Neutrophil (primary cell): ENCODE data around the gene LRRC8A.

Experiments
- H3K27ac ChIP-seq: fragments of 200-600 bp; sonication (generic); 2 replicates; pipeline ENCODE4 v1.5.1; 2016; ENCODE audit warnings: mild to moderate bottlenecking, moderate library complexity
- H3K27me3 ChIP-seq: fragments of 200-600 bp; sonication (generic); 2 replicates; pipeline ENCODE4 v1.6.0; 2016; ENCODE audit warnings: mild to moderate bottlenecking
- H3K36me3 ChIP-seq: fragments of 200-600 bp; sonication (generic); 2 replicates; pipeline ENCODE4 v1.5.1; 2017
- H3K4me1 ChIP-seq, 2 experiments: fragments of 200-600 bp in 1 of 2; sonication (generic) in 1 of 2; 1 replicate in 1 of 2; 2 replicates in 1 of 2; pipeline versions ENCODE4 v1.5.1 to v1.6.1; 2013 to 2016; ENCODE audit warnings: low read depth in 1 of 2, low read length in 1 of 2, mild to moderate bottlenecking in 1 of 2, moderate library complexity in 1 of 2; ENCODE audit not compliant: control insufficient read depth in 1 of 2, insufficient read depth in 1 of 2
- H3K4me3 ChIP-seq, 2 experiments: fragments of 200-600 bp in 1 of 2; sonication (generic) in 1 of 2; 1 replicate in 1 of 2; 2 replicates in 1 of 2; pipeline ENCODE4 v1.5.1; 2013 to 2016; ENCODE audit warnings: low read depth in 1 of 2, low read length in 1 of 2, mild to moderate bottlenecking in 1 of 2, moderate library complexity in 1 of 2
- H3K9me3 ChIP-seq: fragments of 200-600 bp; sonication (generic); 2 replicates; pipeline ENCODE4 v1.5.1; 2016
- CTCF ChIP-seq: fragments of 200-600 bp; sonication (generic); IDR thresholded peaks from 2 replicates; pipeline ENCODE4 v1.5.1; 2016; ENCODE audit warnings: antibody characterized with exemption

Gene LRRC8A

GRCh38 chr9:128898845-128899565 is 17.1 kb downstream of the LRRC8A start:
- TF ChIP-seq CTCF: no peak
- Histone ChIP-seq H3K36me3 (peaks cover 17% of the 10 kb centered on the region), H3K27me3 (no peaks in the 10 kb centered on the region), H3K4me1 (peaks cover 13 to 15% of the 10 kb centered on the region in 2 experiments), H3K27ac (no peak overlapping the region), H3K4me3 (no peak overlapping the region), H3K9me3 (no peaks in the 10 kb centered on the region)

- Histone ChIP-seq H3K4me1 (peaks cover 13 to 15% of the 10 kb centered on the region in 2 experiments), H3K27me3 (no peaks in the 10 kb centered on the region), H3K36me3 (peaks cover 17% of the 10 kb centered on the region), H3K27ac (no peak overlapping the region), H3K9me3 (no peaks in the 10 kb centered on the region), H3K4me3 (no peak overlapping the region)
- TF ChIP-seq CTCF: no peak
These were observed 17.8 kb downstream of the LRRC8A start for GRCh38 chr9:128899566-128900322.

GRCh38 chr9:128901379-128901778 is 19.4 kb downstream of the LRRC8A start:
- Histone ChIP-seq H3K9me3 (no peaks in the 10 kb centered on the region), H3K4me1 (peaks cover 13 to 15% of the 10 kb centered on the region in 2 experiments), H3K36me3 (peaks cover 9% of the 10 kb centered on the region), H3K4me3 (no peak overlapping the region), H3K27me3 (no peaks in the 10 kb centered on the region), H3K27ac (no peak overlapping the region)
- no peak for TF ChIP-seq CTCF

- TF ChIP-seq CTCF: no peak
- Histone ChIP-seq H3K27me3 (no peaks in the 10 kb centered on the region), H3K36me3 (peaks cover 9% of the 10 kb centered on the region), H3K4me1 (peaks cover 13 to 15% of the 10 kb centered on the region in 2 experiments), H3K4me3 (no peak overlapping the region), H3K27ac (no peak overlapping the region), H3K9me3 (no peaks in the 10 kb centered on the region)
These were observed 19.9 kb downstream of the LRRC8A start for GRCh38 chr9:128901822-128902221.

GRCh38 chr9:128902351-128903078 is 20.6 kb downstream of the LRRC8A start:
- TF ChIP-seq CTCF: no peak
- Histone ChIP-seq H3K4me3 (no peak overlapping the region), H3K27me3 (no peaks in the 10 kb centered on the region), H3K36me3 (peaks cover 12% of the 10 kb centered on the region), H3K27ac (no peak overlapping the region), H3K4me1 (peaks cover 13 to 15% of the 10 kb centered on the region in 2 experiments), H3K9me3 (no peaks in the 10 kb centered on the region)
